Stomach (tissue), 4 donors: Measurements from ENCODE around the gene NMRAL1.

Experiments used
- CTCF ChIP-seq, 7 experiments: fragments of 450-650 bp in 4 of 7; fragments of 200-600 bp in 3 of 7; sonication (generic) in 3 of 7; IDR thresholded peaks; one replicate each; pipeline ENCODE4 v1.5.1; 2016 to 2019; ENCODE audit warnings: antibody characterized with exemption in 7 of 7, control low read depth in 2 of 7, mild to moderate bottlenecking in 1 of 7
- EP300 ChIP-seq: sonication (generic); formaldehyde crosslinking; IDR thresholded peaks from one replicate; pipeline ENCODE4 v1.6.1; 2017; ENCODE audit warnings: antibody characterized with exemption
- POLR2A ChIP-seq, 4 donors: fragments of 450-650 bp; IDR thresholded peaks; one replicate each; pipeline ENCODE4 v1.6.1; 2016; ENCODE audit warnings: antibody characterized with exemption in 4 of 4, control low read depth in 2 of 4, mild to moderate bottlenecking in 1 of 4, moderate library complexity in 1 of 4
- POLR2AphosphoS5 ChIP-seq, 3 donors: sonication (generic); formaldehyde crosslinking; IDR thresholded peaks; one replicate each; pipeline ENCODE4 v1.6.1; 2016; ENCODE audit warnings: antibody characterized with exemption in 3 of 3

DNA sequence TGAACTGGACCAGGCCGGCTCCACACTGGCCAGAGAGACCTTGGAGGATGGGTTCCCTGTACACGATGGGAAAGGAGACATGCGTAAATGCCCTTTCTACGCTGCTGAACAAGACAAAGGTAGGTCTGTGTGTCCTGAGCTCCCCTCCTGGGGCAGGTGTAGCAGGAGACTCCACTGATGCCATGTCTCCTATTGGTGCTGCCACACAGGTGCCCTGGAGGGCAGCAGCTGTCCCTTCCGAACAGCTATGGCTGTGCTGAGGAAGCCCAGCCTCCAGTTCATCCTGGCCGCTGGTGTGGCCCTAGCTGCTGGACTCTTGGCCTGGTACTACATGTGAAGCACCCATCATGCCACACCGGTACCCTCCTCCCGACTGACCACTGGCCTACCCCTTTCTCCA is 35.0 kb upstream of the NMRAL1 start:
- TF ChIP-seq POLR2AphosphoS5 (IDR thresholded peaks at IDR 0.05) (no peak), CTCF (IDR thresholded peaks at IDR 0.05) (no peak), EP300 (no peak), POLR2A (IDR thresholded peaks at IDR 0.05) (no peak)
